NCI-H1436 (cell line): ENCODE measurements around the gene CIC.

Source experiments
- DNase-seq: peaks from one replicate; lab custom pipeline; 2025; lab: John Stamatoyannopoulos, UW

The CIC gene

GRCh38 chr19:42244347-42245220 lies 24.5 kb upstream of the CIC start:
- peak; percentile 87 for DNase-seq

GRCh38 chr19:42245231-42245630 lies 23.8 kb upstream of the CIC start:
- DNase-seq, result no peak

GRCh38 chr19:42246143-42246921 lies 22.7 kb upstream of the CIC start:
- DNase-seq, result no peak

- DNase-seq, result no peak
Measured at GRCh38 chr19:42246922-42247639, 22.0 kb upstream of the CIC start.

GRCh38 chr19:42247640-42248199 lies 21.3 kb upstream of the CIC start:
- DNase-seq, result no peak

- DNase-seq, result no peak
Measured at GRCh38 chr19:42248270-42249148, 20.5 kb upstream of the CIC start.

- DNase-seq, result no peak
Measured at GRCh38 chr19:42249149-42249750, 19.8 kb upstream of the CIC start.

- DNase-seq, result no peak
Measured at GRCh38 chr19:42249769-42250168, 19.3 kb upstream of the CIC start.

GRCh38 chr19:42250183-42250665 lies 18.8 kb upstream of the CIC start:
- no peak for DNase-seq

- no peak for DNase-seq
Measured at GRCh38 chr19:42250666-42251531, 18.2 kb upstream of the CIC start.

GRCh38 chr19:42251572-42252358 lies 17.3 kb upstream of the CIC start:
- no peak for DNase-seq

- no peak for DNase-seq
Measured at GRCh38 chr19:42252365-42253244, 16.4 kb upstream of the CIC start.

GRCh38 chr19:42253245-42254088 lies 15.6 kb upstream of the CIC start:
- DNase-seq, result no peak

GRCh38 chr19:42254089-42254849 lies 14.8 kb upstream of the CIC start:
- peak; percentile 23 for DNase-seq

- peak; percentile 86 for DNase-seq
Measured at GRCh38 chr19:42254850-42255765, 13.9 kb upstream of the CIC start, which contains the start of gene ERF. TSS of gene ERF (minus strand) at chr19:42255128. CDS start at chr19:42254999, 129 bp downstream.
